Hepatocyte (in vitro differentiated cells): ENCODE measurements around the gene CELF4. TPM values are rescaled to one million over a fixed set of nuclear protein-coding genes. Genes with fewer than 3 reads are reported as not detected.
A peak's percentile ranks its signal among the peaks of the same experiment; 100 is the strongest.

Experiments
- DNase-seq: peaks from one replicate; pipeline ENCODE4 v3.0.0-alpha.2; 2016; ENCODE audit warnings: low spot score
- H2AFZ ChIP-seq: fragments of 200-600 bp; sonication (generic); 2 replicates; pipeline ENCODE4 v1.6.0; 2016; ENCODE audit warnings: antibody characterized with exemption, mild to moderate bottlenecking
- H3K27ac ChIP-seq: fragments of 200-600 bp; sonication (generic); 2 replicates; pipeline ENCODE4 v1.5.1; 2016; ENCODE audit warnings: mild to moderate bottlenecking
- H3K27me3 ChIP-seq: fragments of 200-600 bp; sonication (generic); 2 replicates; pipeline ENCODE4 v1.6.1; 2016
- H3K36me3 ChIP-seq: fragments of 200-600 bp; sonication (generic); replicated peaks from 2 replicates; pipeline ENCODE4 v1.5.1; 2016; ENCODE audit warnings: low read depth; ENCODE audit not compliant: insufficient read depth
- H3K4me1 ChIP-seq: fragments of 200-600 bp; sonication (generic); 2 replicates; pipeline ENCODE4 v1.5.1; 2016; ENCODE audit warnings: mild to moderate bottlenecking, moderate library complexity; ENCODE audit not compliant: insufficient read depth
- H3K4me2 ChIP-seq: fragments of 200-600 bp; sonication (generic); 2 replicates; pipeline ENCODE4 v1.6.0; 2016
- H3K4me3 ChIP-seq: fragments of 200-600 bp; sonication (generic); 2 replicates; pipeline ENCODE4 v1.5.1; 2016; ENCODE audit warnings: mild to moderate bottlenecking
- H3K79me2 ChIP-seq: fragments of 200-600 bp; sonication (generic); 2 replicates; pipeline ENCODE4 v1.6.0; 2017; ENCODE audit warnings: mild to moderate bottlenecking
- H3K9me2 ChIP-seq: fragments of 200-600 bp; sonication (generic); replicated peaks from 2 replicates; pipeline ENCODE4 v1.6.0; 2017; ENCODE audit warnings: mild to moderate bottlenecking; ENCODE audit not compliant: insufficient read depth
- H3K9me3 ChIP-seq: fragments of 200-600 bp; sonication (generic); 2 replicates; pipeline ENCODE4 v1.5.1; 2016; ENCODE audit warnings: low read depth, mild to moderate bottlenecking
- H4K20me1 ChIP-seq: fragments of 200-600 bp; sonication (generic); 2 replicates; pipeline ENCODE4 v1.6.0; 2016; ENCODE audit warnings: mild to moderate bottlenecking; ENCODE audit not compliant: insufficient read depth, poor library complexity, severe bottlenecking
- EZH2 ChIP-seq: fragments of 200-600 bp; sonication (generic); IDR thresholded peaks from 2 replicates; pipeline ENCODE4 v1.6.1; 2016; ENCODE audit warnings: antibody characterized with exemption, mild to moderate bottlenecking, borderline replicate concordance
- EZH2phosphoT487 ChIP-seq: fragments of 200-600 bp; sonication (generic); IDR thresholded peaks from one replicate; pipeline ENCODE4 v1.6.1; 2018; ENCODE audit warnings: antibody characterized with exemption, mild to moderate bottlenecking, low read depth, moderate library complexity; ENCODE audit not compliant: unreplicated experiment, severe bottlenecking
- WGBS: methylation state at CpG from one replicate; pipeline ENCODE4 v1.1.6; 2016; ENCODE audit warnings: low lambda C conversion rate; ENCODE audit errors: missing lambda C conversion rate; 5-methylcytosine and 5-hydroxymethylcytosine counted together
- polyA plus RNA-seq: library from polyadenylated mRNA; unstranded; fragments of >200 nt; fragmentation: Nextera tagmentation; extraction: Ambion mirVana; gene quantifications from 2 replicates; pipeline ENCODE4 v1.2.1, GENCODE V29; 2016
- total RNA-seq: library from RNA; depleted of rRNA; stranded (reverse); fragments of >200 nt; gene quantifications from 2 replicates; pipeline ENCODE4 v1.2.3, GENCODE V29; 2014
- TF ChIP-seq, protein P1 (sequence below): fragments of 200-600 bp; sonication (generic); IDR thresholded peaks from 2 replicates; pipeline ENCODE4 v1.5.1; 2016; ENCODE audit warnings: antibody characterized with exemption, mild to moderate bottlenecking; ENCODE audit not compliant: poor library complexity

CELF4 gene
- total and polyA plus RNA-seq, 2 experiments from 2014 or later = 1.3 to 2.9 TPM

DNA sequence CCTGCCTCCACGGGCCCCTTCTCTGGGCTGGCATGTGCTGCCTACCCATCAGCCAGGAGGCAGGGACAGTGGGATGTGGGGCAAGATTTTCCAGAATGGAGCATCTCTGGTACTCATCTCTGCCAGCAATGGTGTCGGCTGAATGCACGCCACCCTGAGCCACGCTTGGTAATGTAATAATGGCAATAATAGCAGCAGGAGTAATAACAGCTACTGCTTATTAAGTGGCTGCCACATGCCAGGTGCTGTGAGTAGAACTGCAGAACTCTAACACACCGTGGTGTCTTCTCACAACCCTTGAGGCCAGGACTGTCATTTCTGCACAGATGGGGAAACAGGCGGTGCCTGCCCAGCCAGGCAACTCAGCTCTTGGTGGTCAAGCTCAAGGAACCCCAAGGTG lies 113.6 kb downstream of the CELF4 start:
- no peak overlapping the region for H3K4me2 ChIP-seq
- H3K27ac ChIP-seq = peak overlapping the region; percentile 81
- H3K4me3 ChIP-seq = no peak overlapping the region
- H2AFZ ChIP-seq = no peak overlapping the region
- TF ChIP-seq EZH2phosphoT487 (no peak), EZH2 (no peak)
- TF ChIP-seq, protein P1, sequence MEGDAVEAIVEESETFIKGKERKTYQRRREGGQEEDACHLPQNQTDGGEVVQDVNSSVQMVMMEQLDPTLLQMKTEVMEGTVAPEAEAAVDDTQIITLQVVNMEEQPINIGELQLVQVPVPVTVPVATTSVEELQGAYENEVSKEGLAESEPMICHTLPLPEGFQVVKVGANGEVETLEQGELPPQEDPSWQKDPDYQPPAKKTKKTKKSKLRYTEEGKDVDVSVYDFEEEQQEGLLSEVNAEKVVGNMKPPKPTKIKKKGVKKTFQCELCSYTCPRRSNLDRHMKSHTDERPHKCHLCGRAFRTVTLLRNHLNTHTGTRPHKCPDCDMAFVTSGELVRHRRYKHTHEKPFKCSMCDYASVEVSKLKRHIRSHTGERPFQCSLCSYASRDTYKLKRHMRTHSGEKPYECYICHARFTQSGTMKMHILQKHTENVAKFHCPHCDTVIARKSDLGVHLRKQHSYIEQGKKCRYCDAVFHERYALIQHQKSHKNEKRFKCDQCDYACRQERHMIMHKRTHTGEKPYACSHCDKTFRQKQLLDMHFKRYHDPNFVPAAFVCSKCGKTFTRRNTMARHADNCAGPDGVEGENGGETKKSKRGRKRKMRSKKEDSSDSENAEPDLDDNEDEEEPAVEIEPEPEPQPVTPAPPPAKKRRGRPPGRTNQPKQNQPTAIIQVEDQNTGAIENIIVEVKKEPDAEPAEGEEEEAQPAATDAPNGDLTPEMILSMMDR = no peak
- H3K9me3 ChIP-seq = no peaks in the 10 kb centered on the region
- no peaks in the 10 kb centered on the region for H3K36me3 ChIP-seq
- DNase-seq = no peak
- no peaks in the 10 kb centered on the region for H3K79me2 ChIP-seq
- 93% methylated on average over 6 of the region's 6 CpGs for WGBS
- peaks cover 36% of the 10 kb centered on the region for H3K4me1 ChIP-seq
- H3K27me3 ChIP-seq = no peaks in the 10 kb centered on the region
- no peaks in the 10 kb centered on the region for H4K20me1 ChIP-seq
- H3K9me2 ChIP-seq = no peaks in the 10 kb centered on the region

DNA sequence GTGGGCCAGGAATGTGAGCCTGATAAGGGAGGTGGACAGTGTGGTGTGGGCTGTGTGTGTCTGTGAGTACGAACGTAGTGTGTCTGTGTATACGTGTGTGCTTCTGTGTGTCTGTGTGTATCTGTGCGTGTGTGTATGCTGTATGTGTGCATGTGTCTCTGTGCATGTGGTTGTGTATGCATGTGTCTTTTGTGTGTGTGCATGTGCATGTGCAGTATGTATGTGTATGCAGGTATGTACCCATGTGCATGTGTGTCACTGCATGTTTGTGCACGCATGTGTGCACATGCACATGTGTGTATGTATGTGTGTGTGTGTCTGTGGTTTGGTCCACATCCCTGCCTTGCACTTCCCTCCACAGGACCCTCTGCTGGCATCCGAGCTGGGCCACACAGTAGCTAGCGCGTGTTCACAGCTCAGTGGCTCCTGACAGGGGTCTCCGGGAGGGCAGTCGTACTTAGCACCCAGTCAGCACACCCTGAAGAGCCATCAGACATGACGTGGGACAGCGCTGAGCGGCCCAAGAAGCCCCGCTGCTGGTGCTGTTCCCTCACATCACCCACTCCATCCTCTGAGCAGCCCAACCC lies 114.3 kb downstream of the CELF4 start:
- Histone ChIP-seq H3K27ac (peak overlapping the region; percentile 86), H3K9me2 (no peaks in the 10 kb centered on the region), H3K27me3 (no peaks in the 10 kb centered on the region), H4K20me1 (no peaks in the 10 kb centered on the region), H3K9me3 (no peaks in the 10 kb centered on the region), H3K4me3 (no peak overlapping the region), H3K4me1 (peaks cover 36% of the 10 kb centered on the region), H3K79me2 (no peaks in the 10 kb centered on the region), H2AFZ (no peak overlapping the region), H3K4me2 (no peak overlapping the region), H3K36me3 (no peaks in the 10 kb centered on the region)
- TF ChIP-seq EZH2phosphoT487 (no peak), EZH2 (no peak)
- TF ChIP-seq, protein P1 = no peak
- WGBS = 91% methylated on average over 14 of the region's 14 CpGs
- DNase-seq = no peak

DNA sequence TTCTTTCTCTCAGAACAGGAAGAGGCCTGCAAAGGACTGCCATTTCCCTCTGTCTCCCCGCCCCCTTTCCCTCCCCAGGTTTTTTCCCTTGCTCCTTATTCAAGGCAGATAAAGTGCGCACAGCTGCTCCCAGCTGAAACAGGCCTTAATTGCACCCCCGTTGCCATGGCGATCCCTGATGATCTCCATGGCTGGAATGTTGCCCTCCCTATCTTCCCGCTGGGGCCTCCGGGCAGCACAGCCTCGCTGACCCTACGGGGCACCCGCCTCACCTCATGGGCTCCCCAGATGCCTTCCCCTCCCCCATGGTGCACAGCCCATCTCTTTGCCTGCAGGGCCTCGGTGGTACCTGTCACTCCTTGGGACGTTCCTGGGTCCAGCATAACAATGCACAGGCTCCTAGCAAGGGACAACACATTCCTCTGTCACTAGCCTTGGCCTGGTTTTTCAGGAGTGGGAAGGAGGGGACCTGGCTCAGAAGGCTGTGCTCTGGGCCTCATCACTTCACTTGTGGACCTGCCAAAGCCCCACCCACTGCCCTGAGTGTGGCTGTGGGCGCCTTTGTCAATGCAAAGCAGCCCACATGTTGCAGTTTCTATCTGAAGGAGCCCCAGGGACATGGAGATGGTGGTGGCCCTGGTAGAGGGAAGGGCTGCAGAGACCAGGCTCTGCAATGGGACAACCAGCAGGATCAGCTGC lies 115.0 kb downstream of the CELF4 start:
- no peaks in the 10 kb centered on the region for H3K27me3 ChIP-seq
- H3K4me3 ChIP-seq = no peak overlapping the region
- peak overlapping the region; percentile 60 for H3K4me2 ChIP-seq
- peak overlapping the region; percentile 47 for H2AFZ ChIP-seq
- no peaks in the 10 kb centered on the region for H4K20me1 ChIP-seq
- no peaks in the 10 kb centered on the region for H3K36me3 ChIP-seq
- H3K4me1 ChIP-seq = peaks cover 36% of the 10 kb centered on the region
- WGBS = 15% methylated on average over 8 of the region's 12 CpGs
- TF ChIP-seq EZH2phosphoT487 (no peak), EZH2 (no peak)
- TF ChIP-seq, protein P1 = no peak
- no peaks in the 10 kb centered on the region for H3K79me2 ChIP-seq
- H3K9me2 ChIP-seq = no peaks in the 10 kb centered on the region
- peak overlapping the region; percentile 86 for H3K27ac ChIP-seq
- DNase-seq = peak; percentile 87
- no peaks in the 10 kb centered on the region for H3K9me3 ChIP-seq
